ENCODE results near the gene EDIL3.
"Not testable (repeated sequence)": the region's sequence is repeated elsewhere in the genome, so short reads cannot be mapped to it uniquely, and the experiment has no call there.

The EDIL3 gene

GRCh38 chr5:84304599-84304998 lies 80.1 kb downstream of the EDIL3 start:
- FAIRE-seq: no peak
- DNase-seq (ENCODE audit: insufficient read length, low spot score): no peak

GRCh38 chr5:84303315-84303714 lies 81.4 kb downstream of the EDIL3 start:
- no peak for DNase-seq (ENCODE audit: insufficient read length, low spot score)
- no peak for FAIRE-seq

- DNase-seq (ENCODE audit: insufficient read length, low spot score) (peak; percentile 7), FAIRE-seq (no peak)
Measured at GRCh38 chr5:84301535-84301934, 83.1 kb downstream of the EDIL3 start.

GRCh38 chr5:84299959-84300358 lies 84.7 kb downstream of the EDIL3 start:
- no peak for FAIRE-seq
- no peak for DNase-seq (ENCODE audit: insufficient read length, low spot score)

- FAIRE-seq: no peak
Measured at GRCh38 chr5:84298628-84299027, 86.1 kb downstream of the EDIL3 start.

DNA sequence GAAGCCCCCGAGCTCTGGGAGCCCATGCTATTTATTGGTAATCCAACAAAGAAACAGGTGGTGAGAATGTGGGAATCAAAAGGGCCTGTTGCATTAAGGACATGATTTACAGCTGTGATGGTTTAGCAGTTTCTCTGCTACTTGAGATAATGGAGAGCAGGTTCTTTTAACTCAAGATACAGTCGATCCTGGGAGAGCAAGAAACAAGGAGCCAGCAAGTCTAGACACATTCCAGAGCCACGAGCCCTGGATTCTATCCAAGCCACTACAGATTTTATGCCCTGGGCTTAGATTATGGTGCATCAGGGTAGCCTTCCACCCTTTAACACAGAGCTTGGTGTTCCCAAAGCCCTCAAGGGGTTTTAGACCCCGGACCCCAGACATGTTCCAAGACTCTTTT lies 87.0 kb downstream of the EDIL3 start:
- FAIRE-seq; DNase-seq (ENCODE audit: insufficient read length, low spot score): not testable (repeated sequence)

More at GRCh38 chr5:84298628-84299027, 86.1 kb downstream of the EDIL3 start:
- DNase-seq (ENCODE audit: insufficient read length, low spot score): no peak

DNA sequence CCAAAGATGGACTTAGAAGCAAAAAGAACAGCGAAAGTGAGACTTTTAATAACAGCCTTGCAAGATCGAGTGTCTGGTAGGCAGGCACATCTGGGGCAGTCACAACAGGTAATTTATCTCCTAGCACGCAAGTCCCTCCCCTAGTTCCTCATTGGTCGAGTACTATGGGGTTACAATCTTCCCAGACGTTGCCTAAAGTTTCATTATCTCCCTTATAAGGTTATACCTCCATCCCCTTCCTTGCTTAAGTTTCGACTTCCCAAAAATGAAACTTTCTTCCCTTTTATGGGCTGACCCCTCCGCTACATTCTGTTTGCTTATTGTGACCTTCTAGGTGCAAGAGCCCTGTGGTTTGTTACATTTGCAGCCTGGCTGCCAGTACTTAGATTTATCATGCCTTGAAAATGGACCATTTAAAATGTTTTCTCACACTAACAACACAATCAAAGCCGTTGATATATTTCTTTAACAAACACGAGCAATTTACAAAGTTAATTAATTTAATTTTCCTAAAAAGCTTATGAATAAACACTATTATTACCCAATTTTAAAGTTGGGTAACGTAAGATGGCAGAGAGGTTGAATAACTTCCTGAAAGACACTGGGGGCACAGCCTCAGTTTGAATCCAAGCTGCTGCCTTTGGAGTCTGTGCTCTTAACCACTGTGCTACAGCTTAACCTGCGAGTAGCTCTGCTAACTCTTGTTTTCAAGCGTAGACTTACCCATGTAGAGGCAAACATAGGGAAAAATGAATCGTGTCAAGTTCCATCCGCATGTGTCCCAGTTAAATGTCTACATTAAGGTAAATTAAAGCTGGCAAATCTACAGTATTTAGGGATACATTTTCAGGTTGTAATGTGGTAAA lies 91.7 kb downstream of the EDIL3 start:
- FAIRE-seq: no peak
- DNase-seq (ENCODE audit: insufficient read length, low spot score): no peak

GRCh38 chr5:84292000-84292642 lies 92.6 kb downstream of the EDIL3 start:
- DNase-seq (ENCODE audit: insufficient read length, low spot score) (no peak), FAIRE-seq (no peak)

- DNase-seq (ENCODE audit: insufficient read length, low spot score) (no peak), FAIRE-seq (no peak)
Measured at GRCh38 chr5:84290673-84291072, 94.0 kb downstream of the EDIL3 start.

GRCh38 chr5:84290161-84290560 lies 94.5 kb downstream of the EDIL3 start:
- FAIRE-seq: no peak
- DNase-seq (ENCODE audit: insufficient read length, low spot score): peak; percentile 57

DNA sequence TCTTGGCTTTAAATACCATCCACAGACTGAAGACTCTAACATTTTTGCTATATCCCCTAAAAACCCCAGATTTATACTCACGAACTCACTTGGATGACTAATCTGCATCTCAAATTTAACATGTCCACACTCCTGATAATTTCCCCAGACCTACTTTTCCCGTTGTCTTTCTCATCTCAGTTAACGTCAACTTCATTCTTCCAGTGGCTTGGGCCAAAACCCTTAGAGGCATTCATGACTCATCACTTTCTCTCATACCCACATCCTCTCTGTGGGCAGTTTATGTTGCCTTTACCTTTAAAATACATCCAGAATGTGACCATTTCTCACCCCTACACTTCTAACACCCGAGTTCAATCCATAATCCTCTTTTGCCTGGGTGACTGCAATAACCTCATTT lies 96.7 kb downstream of the EDIL3 start:
- DNase-seq (ENCODE audit: insufficient read length, low spot score): peak; percentile 54
- peak; percentile 83 for FAIRE-seq

DNA sequence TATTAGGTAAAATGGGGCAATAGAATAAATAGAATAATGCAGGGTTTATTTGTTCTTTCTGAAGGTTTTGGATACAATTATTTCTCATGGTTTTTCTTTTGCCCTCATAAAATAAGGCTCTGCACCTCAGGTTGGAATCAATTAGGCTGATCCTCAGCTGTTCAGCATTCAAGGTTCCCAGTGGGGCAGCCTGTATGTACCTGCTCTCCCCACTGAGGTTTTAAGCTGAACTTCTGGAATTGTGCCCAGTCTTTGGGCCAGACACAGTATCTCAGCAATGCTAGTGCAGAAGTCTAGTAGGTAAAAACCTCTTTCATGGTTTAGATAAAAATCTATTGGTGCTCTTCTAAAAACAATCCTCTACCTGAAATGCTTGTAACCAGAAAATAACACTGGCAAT lies 98.0 kb downstream of the EDIL3 start:
- FAIRE-seq: no peak

DNA sequence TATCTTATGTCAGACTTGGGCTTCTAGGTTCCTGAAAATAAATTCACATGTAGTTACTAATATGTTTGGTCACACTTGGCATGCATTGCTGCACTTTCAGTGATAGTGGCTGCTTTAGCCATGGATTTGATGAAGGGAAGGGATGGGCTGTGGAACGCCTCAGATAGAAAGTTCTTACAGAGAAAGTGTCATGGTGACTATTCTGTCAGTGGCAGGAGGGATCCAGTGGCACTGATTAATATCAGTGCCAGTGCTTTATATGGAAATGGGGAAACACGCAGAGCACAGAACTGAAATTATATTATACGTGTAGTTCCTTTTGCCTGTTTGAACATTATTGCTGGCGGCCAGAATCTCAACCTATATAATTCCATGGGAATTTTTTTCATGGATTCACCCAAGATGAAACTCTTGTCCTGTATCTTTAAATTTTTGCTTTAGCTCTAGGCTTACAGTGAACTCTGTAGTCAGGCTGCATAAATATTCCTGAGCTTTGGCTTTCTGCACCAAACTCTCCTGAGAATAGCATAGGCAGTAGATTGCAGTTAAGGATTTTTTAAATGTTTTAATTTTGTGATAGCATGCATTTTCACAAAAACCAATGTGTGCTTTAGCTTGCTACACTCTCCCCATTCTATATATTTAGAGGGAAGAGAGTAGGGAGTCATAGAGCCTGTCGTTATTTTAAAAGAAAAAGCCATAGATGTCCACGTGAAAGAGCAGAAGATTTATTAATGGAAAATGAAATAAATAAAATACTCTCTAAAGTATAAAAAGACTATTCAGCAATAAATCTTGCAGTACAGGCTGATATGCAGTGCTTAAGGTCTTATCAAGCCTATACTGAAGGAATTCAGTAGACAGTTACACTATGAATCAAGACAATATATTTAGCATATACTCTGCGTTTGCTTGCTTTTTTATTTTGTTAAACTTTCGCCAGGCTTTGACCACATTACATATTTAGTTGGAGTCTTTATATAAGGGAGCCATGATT lies 98.7 kb downstream of the EDIL3 start:
- FAIRE-seq (no peak), DNase-seq (ENCODE audit: insufficient read length, low spot score) (no peak)

More for the DNA sequence above, 98.0 kb downstream of the EDIL3 start:
- DNase-seq (ENCODE audit: insufficient read length, low spot score): no peak

- FAIRE-seq: no peak
- no peak for DNase-seq (ENCODE audit: insufficient read length, low spot score)
Measured at GRCh38 chr5:84281383-84281782, 103.3 kb downstream of the EDIL3 start.

- no peak for DNase-seq (ENCODE audit: insufficient read length, low spot score)
- no peak for FAIRE-seq
Measured at GRCh38 chr5:84279234-84279633, 105.4 kb downstream of the EDIL3 start.

DNA sequence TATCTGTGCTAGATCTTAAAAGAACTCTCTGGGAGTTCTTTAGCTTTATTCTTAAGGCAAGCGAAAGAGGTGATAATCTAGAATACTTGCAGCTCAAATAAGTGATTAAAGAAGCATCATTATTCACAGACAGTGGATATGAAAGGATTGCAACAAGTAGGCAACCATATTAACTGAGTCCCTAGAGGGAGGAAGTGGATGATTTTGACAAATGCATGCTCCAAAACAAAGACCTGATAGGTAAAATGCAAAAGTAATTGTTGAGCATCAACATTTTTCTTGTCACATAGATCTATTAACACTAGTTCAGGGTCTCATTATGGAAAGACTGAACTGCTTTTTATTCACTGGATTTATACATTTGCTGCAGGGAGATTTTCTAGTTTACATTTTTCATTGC lies 109.1 kb downstream of the EDIL3 start:
- no peak for FAIRE-seq

DNA sequence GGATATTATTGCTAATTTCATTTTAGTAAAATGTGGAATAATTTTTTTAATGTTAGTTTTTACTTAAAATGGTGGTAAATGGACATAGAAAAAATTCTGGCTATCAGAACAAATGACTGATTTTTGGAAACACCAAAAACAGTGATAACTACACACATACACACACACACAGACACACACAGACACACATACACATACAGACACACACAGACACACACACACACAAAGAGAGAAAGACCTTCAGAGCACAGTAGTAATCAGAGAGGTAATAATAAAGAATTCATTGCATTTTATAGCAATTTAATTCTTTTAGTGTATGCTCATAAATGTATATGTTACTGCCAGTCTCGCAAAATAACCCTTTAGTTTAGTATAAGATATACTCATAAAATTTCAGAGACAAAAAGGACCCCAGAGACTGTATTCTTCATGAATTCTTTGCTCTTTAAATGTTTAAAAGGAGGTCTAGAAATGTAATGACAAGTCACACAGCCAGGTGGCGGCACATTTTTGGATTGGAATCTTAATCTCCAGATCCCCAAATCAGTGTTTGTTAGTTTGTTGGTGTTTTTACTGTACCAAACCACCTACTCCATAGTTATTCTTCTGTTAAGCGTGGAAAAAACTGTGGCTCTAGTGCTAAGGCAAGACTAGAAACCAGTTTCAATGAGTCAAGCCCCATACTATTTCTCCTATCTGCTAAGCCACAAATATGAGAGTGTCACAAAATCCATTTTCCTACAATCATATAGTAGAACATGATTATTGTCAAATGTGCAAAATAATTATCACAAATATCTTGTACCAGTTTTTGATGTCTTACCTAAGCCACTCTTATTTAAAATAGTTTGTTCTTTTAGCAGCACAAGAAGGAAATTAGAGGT lies 109.9 kb downstream of the EDIL3 start:
- FAIRE-seq (no peak), DNase-seq (ENCODE audit: insufficient read length, low spot score) (peak; percentile 23)

More for the DNA sequence above, 109.1 kb downstream of the EDIL3 start:
- DNase-seq (ENCODE audit: insufficient read length, low spot score): no peak

DNA sequence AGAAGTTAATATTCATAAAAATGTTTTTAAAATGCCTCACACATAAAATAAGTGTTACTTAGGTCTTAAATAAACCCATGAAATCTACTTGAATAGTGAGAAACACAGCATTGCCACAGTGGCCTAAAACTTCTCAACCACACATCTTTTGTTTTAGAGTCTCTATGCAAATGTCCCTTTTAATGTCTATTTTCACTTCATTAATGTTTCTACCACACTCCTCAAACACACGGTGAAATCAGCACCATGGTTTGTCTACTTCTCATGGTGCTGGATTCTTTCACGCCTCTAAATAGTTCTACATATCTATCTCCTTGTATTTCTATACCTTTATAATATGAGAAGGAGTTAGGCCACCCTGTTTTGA lies 111.2 kb downstream of the EDIL3 start:
- DNase-seq (ENCODE audit: insufficient read length, low spot score) (no peak), FAIRE-seq (no peak)

- DNase-seq (ENCODE audit: insufficient read length, low spot score): no peak
- FAIRE-seq: no peak
Measured at GRCh38 chr5:84272771-84273516, 111.7 kb downstream of the EDIL3 start.
